Fibroblast of lung (primary cell): ENCODE results near the gene FAM47E. TPM values are rescaled to one million over a fixed set of nuclear protein-coding genes. Genes with fewer than 3 reads are reported as not detected.

Experiments
- DNase-seq, 2 donors: peaks; one replicate each; pipeline versions ENCODE4 v3.0.0 to v3.0.0-alpha.2; 2010; ENCODE audit warnings: low read depth in 2 of 2
- H2AFZ ChIP-seq: 2 replicates; pipeline ENCODE4 v1.5.1; 2012; ENCODE audit warnings: low read length, control low read depth, inconsistent platforms
- H3K27ac ChIP-seq: 2 replicates; pipeline ENCODE4 v1.5.1; 2011; ENCODE audit warnings: low read length, control low read depth; ENCODE audit not compliant: insufficient read depth
- H3K27me3 ChIP-seq: 2 replicates; pipeline ENCODE4 v1.5.1; 2011; ENCODE audit warnings: mild to moderate bottlenecking, low read length; ENCODE audit not compliant: control insufficient read depth, insufficient read depth
- H3K36me3 ChIP-seq: 2 replicates; pipeline ENCODE4 v1.5.1; 2011; ENCODE audit warnings: low read length; ENCODE audit not compliant: control insufficient read depth, insufficient read depth
- H3K4me1 ChIP-seq: 2 replicates; pipeline ENCODE4 v1.5.1; 2011; ENCODE audit warnings: low read length; ENCODE audit not compliant: control insufficient read depth, insufficient read depth; ENCODE audit errors: extremely low read depth
- H3K4me2 ChIP-seq: 2 replicates; pipeline ENCODE4 v1.5.1; 2011; ENCODE audit warnings: low read length, control low read depth; ENCODE audit not compliant: insufficient read depth; ENCODE audit errors: extremely low read depth
- H3K4me3 ChIP-seq, 4 experiments: fragments of 200-600 bp in 1 of 4; sonication (generic) in 1 of 4; replicated peaks in 1 of 4; 2 replicates each; pipeline ENCODE4 v1.5.1; 2011 to 2016; ENCODE audit warnings: low read length in 4 of 4, low read depth in 3 of 4, mild to moderate bottlenecking in 3 of 4, control low read depth in 2 of 4, inconsistent platforms in 1 of 4, mixed read lengths in 1 of 4; ENCODE audit not compliant: insufficient read depth in 1 of 4; ENCODE audit errors: control extremely low read depth in 1 of 4
- H3K79me2 ChIP-seq: 2 replicates; pipeline ENCODE4 v1.5.1; 2012; ENCODE audit warnings: mild to moderate bottlenecking, low read length, inconsistent platforms; ENCODE audit not compliant: control insufficient read depth, insufficient read depth
- H3K9ac ChIP-seq: 2 replicates; pipeline ENCODE4 v1.5.1; 2011; ENCODE audit warnings: mild to moderate bottlenecking, low read length, control low read depth; ENCODE audit not compliant: insufficient read depth
- H3K9me3 ChIP-seq: 2 replicates; pipeline ENCODE4 v1.5.1; 2012; ENCODE audit warnings: low read depth, low read length; ENCODE audit not compliant: control insufficient read depth, insufficient read depth
- H4K20me1 ChIP-seq: 2 replicates; pipeline ENCODE4 v1.5.1; 2011; ENCODE audit warnings: low read length; ENCODE audit not compliant: control insufficient read depth, insufficient read depth; ENCODE audit errors: extremely low read depth
- CTCF ChIP-seq, 2 donors: IDR thresholded peaks in 1 of 2; conservative IDR thresholded peaks in 1 of 2; 1 replicate in 1 of 2; 2 replicates in 1 of 2; pipeline ENCODE4 v1.5.1; 2011 to 2012; ENCODE audit warnings: low read length in 2 of 2, control low read depth in 1 of 2, inconsistent platforms in 1 of 2, low read depth in 1 of 2, mild to moderate bottlenecking in 1 of 2
- EZH2 ChIP-seq: IDR thresholded peaks from 2 replicates; pipeline ENCODE4 v1.5.1; 2012; ENCODE audit warnings: low read length, control low read depth, mild to moderate bottlenecking; ENCODE audit errors: missing control alignments
- polyA plus RNA-seq, 2 donors: library from polyadenylated mRNA; depleted of rRNA in 1 of 2; stranded (reverse) in 1 of 2; unstranded in 1 of 2; fragments of >200 nt; gene quantifications; 2 replicates each; pipeline ENCODE4 v1.2.1, GENCODE V29; 2011 to 2012; ENCODE audit warnings: missing spikeins in 1 of 2
- total RNA-seq: library from RNA; depleted of rRNA; stranded (reverse); fragments of >200 nt; gene quantifications from 2 replicates; pipeline ENCODE4 v1.2.1, GENCODE V29; 2014

Gene FAM47E
- total and polyA plus RNA-seq, 2 donors (not counting 1 experiment from before 2014, with no cell fraction given), result 0.12 to 0.99 TPM

GRCh38 chr4:76216524-76216923 is 35.0 kb upstream of the FAM47E start:
- H3K4me2 ChIP-seq, result no peak overlapping the region
- no peak overlapping the region for H3K4me3 ChIP-seq
- TF ChIP-seq EZH2 (no peak), CTCF (conservative IDR thresholded peaks at IDR 0.05 in 1 of 2, IDR thresholded peaks at IDR 0.05 in 1 of 2; ENCODE audit: low read depth in 1 of 2, low read length in 2 of 2) (no peak)

GRCh38 chr4:76216975-76217814 is 34.3 kb upstream of the FAM47E start:
- H4K20me1 ChIP-seq, result no peaks in the 10 kb centered on the region
- H3K4me2 ChIP-seq, result no peak overlapping the region
- no peak overlapping the region for H3K9ac ChIP-seq
- no peak overlapping the region for H2AFZ ChIP-seq
- no peak for TF ChIP-seq EZH2
- no peak for TF ChIP-seq CTCF (conservative IDR thresholded peaks at IDR 0.05 in 1 of 2, IDR thresholded peaks at IDR 0.05 in 1 of 2; ENCODE audit: low read depth in 1 of 2, low read length in 2 of 2)
- no peaks in the 10 kb centered on the region for H3K36me3 ChIP-seq
- no peak for DNase-seq
- H3K79me2 ChIP-seq, result peaks cover 12% of the 10 kb centered on the region
- H3K27me3 ChIP-seq, result no peaks in the 10 kb centered on the region
- no peaks in the 10 kb centered on the region for H3K9me3 ChIP-seq
- peaks cover 8% of the 10 kb centered on the region for H3K4me1 ChIP-seq
- no peak overlapping the region for H3K4me3 ChIP-seq
- no peak overlapping the region for H3K27ac ChIP-seq

More at GRCh38 chr4:76216524-76216923, 35.0 kb upstream of the FAM47E start:
- Histone ChIP-seq H4K20me1 (no peaks in the 10 kb centered on the region), H3K4me1 (peaks cover 8% of the 10 kb centered on the region), H3K36me3 (no peaks in the 10 kb centered on the region), H2AFZ (no peak overlapping the region), H3K9ac (no peak overlapping the region), H3K27ac (no peak overlapping the region), H3K27me3 (no peaks in the 10 kb centered on the region), H3K79me2 (peaks cover 18% of the 10 kb centered on the region), H3K9me3 (no peaks in the 10 kb centered on the region)
- no peak for DNase-seq

- DNase-seq, result peak; percentile 14 to 90
- Histone ChIP-seq H3K36me3 (no peaks in the 10 kb centered on the region), H3K4me3 (no peak overlapping the region), H3K4me1 (peaks cover 4% of the 10 kb centered on the region), H3K79me2 (no peaks in the 10 kb centered on the region), H2AFZ (no peak overlapping the region), H3K4me2 (peak overlapping the region; percentile 36), H4K20me1 (no peaks in the 10 kb centered on the region), H3K9ac (no peak overlapping the region), H3K27ac (no peak overlapping the region), H3K9me3 (no peaks in the 10 kb centered on the region), H3K27me3 (no peaks in the 10 kb centered on the region)
- no peak for TF ChIP-seq CTCF (conservative IDR thresholded peaks at IDR 0.05 in 1 of 2, IDR thresholded peaks at IDR 0.05 in 1 of 2; ENCODE audit: low read depth in 1 of 2, low read length in 2 of 2)
- no peak for TF ChIP-seq EZH2
Measured at GRCh38 chr4:76219299-76220055, 32.0 kb upstream of the FAM47E start.
